MCF 10A (cell line): ENCODE results near the gene TPM1. TPM values are rescaled to one million over a fixed set of nuclear protein-coding genes. Genes with fewer than 3 reads are reported as not detected.

Source experiments
- BruUV-seq: library from RNA; stranded (reverse); fragments of 400-500 nt; replicated peaks from 2 replicates; lab custom pipeline; 2021; lab: Mats Ljungman, UMichigan
- CTCF ChIA-PET: fragments of 300-600 bp; sonication (Branson Sonifier 250); formaldehyde crosslinking; extraction: SDS; loops from one replicate; lab custom pipeline; 2021; ENCODE audit warnings: antibody characterized with exemption, inconsistent platforms; lab: Yijun Ruan, JAX
- POLR2A ChIA-PET: fragments of 300-600, 350-650 bp; sonication (Branson Sonifier 250); formaldehyde crosslinking; extraction: SDS; loops from one replicate; lab custom pipeline; 2020; ENCODE audit warnings: antibody characterized with exemption, inconsistent platforms; lab: Yijun Ruan, JAX
- DNase-seq: peaks from one replicate; pipeline ENCODE4 v3.0.0-alpha.2; 2018; ENCODE audit not compliant: unreplicated experiment
- H3K27ac Mint-ChIP-seq: one replicate; pipeline ENCODE4 v1.8.0; 2022; ENCODE audit warnings: mild to moderate bottlenecking, low read depth, mixed read lengths; ENCODE audit not compliant: unreplicated experiment
- H3K27me3 Mint-ChIP-seq: one replicate; pipeline ENCODE4 v1.8.0; 2022; ENCODE audit warnings: mixed read lengths; ENCODE audit not compliant: insufficient read depth, unreplicated experiment
- H3K36me3 Mint-ChIP-seq: one replicate; pipeline ENCODE4 v1.8.0; 2022; ENCODE audit warnings: mild to moderate bottlenecking, moderate library complexity, mixed read lengths; ENCODE audit not compliant: insufficient read depth, unreplicated experiment
- H3K4me1 Mint-ChIP-seq: one replicate; pipeline ENCODE4 v1.8.0; 2022; ENCODE audit warnings: mixed read lengths; ENCODE audit not compliant: insufficient read depth, unreplicated experiment
- H3K4me3 Mint-ChIP-seq: one replicate; pipeline ENCODE4 v1.8.0; 2022; ENCODE audit warnings: mild to moderate bottlenecking, moderate library complexity, mixed read lengths; ENCODE audit not compliant: unreplicated experiment
- H3K9me3 Mint-ChIP-seq: one replicate; pipeline ENCODE4 v1.8.0; 2022; ENCODE audit warnings: mixed read lengths; ENCODE audit not compliant: unreplicated experiment
- CTCF ChIP-seq: fragments of 200-600 bp; IDR thresholded peaks from one replicate; pipeline ENCODE4 v1.8.0; 2022; ENCODE audit warnings: antibody characterized with exemption, mild to moderate bottlenecking; ENCODE audit not compliant: unreplicated experiment
- intact Hi-C: fragments of 100-400 bp; cut with micrococcal nuclease; formaldehyde crosslinking; loops from 2 replicates; pipeline ENCODE4 v1.14.1; 2022
- total RNA-seq: library from RNA; stranded (reverse); gene quantifications from 2 replicates; pipeline ENCODE4 v1.2.3, GENCODE V29; 2022

Gene TPM1
- total RNA-seq, 1 experiment from 2014 or later = 67.8 TPM

- DNase-seq = no peak
- peak overlapping the region; percentile 92 for H3K4me3 Mint-ChIP-seq
- no peaks in the 10 kb centered on the region for H3K27me3 Mint-ChIP-seq
- intact Hi-C loops = no loop called here
- BruUV-seq = no TSS peak
- H3K9me3 Mint-ChIP-seq = no peaks in the 10 kb centered on the region
- ChIA-PET POLR2A (interaction anchor here (0.7 to 5.6 kb wide), 6 partner anchors 8 to 345 kb away, joined by 3 to 43 read pairs (median 4); no protein-coding TSS in a partner anchor), CTCF (interaction anchor here (0.5 to 7.7 kb wide), 13 partner anchors 8 to 294 kb away, joined by 3 to 109 read pairs (median 3); no protein-coding TSS in a partner anchor)
- no peak for TF ChIP-seq CTCF
- peaks cover 20% of the 10 kb centered on the region for H3K36me3 Mint-ChIP-seq
- H3K27ac Mint-ChIP-seq = no peak overlapping the region
- H3K4me1 Mint-ChIP-seq = peaks cover 32% of the 10 kb centered on the region
Observed at GRCh38 chr15:63044077-63044644, 1.6 kb downstream of the TPM1 start.

- ChIA-PET POLR2A (interaction anchor here (0.7 to 5.6 kb wide), 9 partner anchors 9 to 286 kb away, joined by 3 to 43 read pairs (median 3); no protein-coding TSS in a partner anchor), CTCF (interaction anchor here (0.5 to 7.7 kb wide), 16 partner anchors 8 to 704 kb away, joined by 3 to 109 read pairs (median 3); no protein-coding TSS in a partner anchor)
- intact Hi-C loops = loop anchor here (5.0 kb wide), 1 partner anchor 148 kb away; no protein-coding TSS in a partner anchor
- no peak for TF ChIP-seq CTCF
- Mint-ChIP-seq H3K27me3 (no peaks in the 10 kb centered on the region), H3K36me3 (peaks cover 27% of the 10 kb centered on the region), H3K4me3 (peak overlapping the region; percentile 92), H3K9me3 (no peaks in the 10 kb centered on the region), H3K4me1 (peaks cover 39% of the 10 kb centered on the region), H3K27ac (no peak overlapping the region)
- DNase-seq = no peak
- BruUV-seq = no TSS peak
Observed at GRCh38 chr15:63044645-63045464, 2.3 kb downstream of the TPM1 start.

- Mint-ChIP-seq H3K4me1 (peaks cover 45% of the 10 kb centered on the region), H3K27ac (no peak overlapping the region), H3K4me3 (peak overlapping the region; percentile 2), H3K9me3 (no peaks in the 10 kb centered on the region), H3K27me3 (no peaks in the 10 kb centered on the region), H3K36me3 (peaks cover 27% of the 10 kb centered on the region)
- CTCF ChIA-PET = interaction anchor here (0.6 to 7.7 kb wide), 7 partner anchors 8 to 698 kb away, joined by 3 to 109 read pairs (median 3); no protein-coding TSS in a partner anchor
- no peak for DNase-seq
- POLR2A ChIA-PET = interaction anchor here (0.7 to 5.6 kb wide), 7 partner anchors 9 to 287 kb away, joined by 3 to 43 read pairs (median 3); no protein-coding TSS in a partner anchor
- intact Hi-C loops = loop anchor here (5.0 kb wide), 1 partner anchor 148 kb away; no protein-coding TSS in a partner anchor
- no TSS peak for BruUV-seq
- TF ChIP-seq CTCF = no peak
Observed at GRCh38 chr15:63045465-63045840, 2.9 kb downstream of the TPM1 start.
